PFSK-1 (cell line): ENCODE data around the gene FOXN3.

ENCODE experiments used
- POLR2AphosphoS5 ChIP-seq: IDR thresholded peaks from 2 replicates; pipeline ENCODE4 v1.6.1; 2012; ENCODE audit warnings: low read depth, mild to moderate bottlenecking, control low read depth, low read length, moderate library complexity
- TF ChIP-seq, protein P1 (sequence below), 2 experiments: IDR thresholded peaks; 2 replicates each; pipeline versions ENCODE4 v1.6.1 to v1.8.0; 2011 to 2012; ENCODE audit warnings: low read depth in 2 of 2, low read length in 2 of 2, control low read depth in 1 of 2, inconsistent platforms in 1 of 2, mild to moderate bottlenecking in 1 of 2, moderate library complexity in 1 of 2; ENCODE audit not compliant: insufficient read depth in 1 of 2

DNA sequence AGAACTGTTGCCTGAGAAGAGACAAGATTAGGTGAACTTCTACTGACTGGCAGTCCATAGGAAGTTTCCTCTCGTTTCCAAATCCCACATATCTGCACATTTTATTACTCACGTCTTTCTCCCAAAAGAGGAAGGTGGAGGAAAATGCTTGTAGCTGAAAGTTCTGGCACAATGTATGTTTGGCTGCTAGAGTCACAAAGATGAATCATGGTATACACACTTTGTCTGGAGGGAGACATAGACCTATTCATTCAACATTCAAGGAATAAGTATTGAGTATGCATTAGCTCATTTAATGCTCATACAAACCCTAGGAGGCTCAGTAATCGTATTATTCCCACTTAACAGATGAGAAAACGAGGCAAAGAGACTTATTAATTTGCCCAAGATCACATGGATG, 291.8 kb downstream of the FOXN3 start:
- no peak for TF ChIP-seq POLR2AphosphoS5
- TF ChIP-seq, protein P1, sequence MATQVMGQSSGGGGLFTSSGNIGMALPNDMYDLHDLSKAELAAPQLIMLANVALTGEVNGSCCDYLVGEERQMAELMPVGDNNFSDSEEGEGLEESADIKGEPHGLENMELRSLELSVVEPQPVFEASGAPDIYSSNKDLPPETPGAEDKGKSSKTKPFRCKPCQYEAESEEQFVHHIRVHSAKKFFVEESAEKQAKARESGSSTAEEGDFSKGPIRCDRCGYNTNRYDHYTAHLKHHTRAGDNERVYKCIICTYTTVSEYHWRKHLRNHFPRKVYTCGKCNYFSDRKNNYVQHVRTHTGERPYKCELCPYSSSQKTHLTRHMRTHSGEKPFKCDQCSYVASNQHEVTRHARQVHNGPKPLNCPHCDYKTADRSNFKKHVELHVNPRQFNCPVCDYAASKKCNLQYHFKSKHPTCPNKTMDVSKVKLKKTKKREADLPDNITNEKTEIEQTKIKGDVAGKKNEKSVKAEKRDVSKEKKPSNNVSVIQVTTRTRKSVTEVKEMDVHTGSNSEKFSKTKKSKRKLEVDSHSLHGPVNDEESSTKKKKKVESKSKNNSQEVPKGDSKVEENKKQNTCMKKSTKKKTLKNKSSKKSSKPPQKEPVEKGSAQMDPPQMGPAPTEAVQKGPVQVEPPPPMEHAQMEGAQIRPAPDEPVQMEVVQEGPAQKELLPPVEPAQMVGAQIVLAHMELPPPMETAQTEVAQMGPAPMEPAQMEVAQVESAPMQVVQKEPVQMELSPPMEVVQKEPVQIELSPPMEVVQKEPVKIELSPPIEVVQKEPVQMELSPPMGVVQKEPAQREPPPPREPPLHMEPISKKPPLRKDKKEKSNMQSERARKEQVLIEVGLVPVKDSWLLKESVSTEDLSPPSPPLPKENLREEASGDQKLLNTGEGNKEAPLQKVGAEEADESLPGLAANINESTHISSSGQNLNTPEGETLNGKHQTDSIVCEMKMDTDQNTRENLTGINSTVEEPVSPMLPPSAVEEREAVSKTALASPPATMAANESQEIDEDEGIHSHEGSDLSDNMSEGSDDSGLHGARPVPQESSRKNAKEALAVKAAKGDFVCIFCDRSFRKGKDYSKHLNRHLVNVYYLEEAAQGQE (IDR thresholded peaks at IDR 0.05; ENCODE audit: insufficient read depth in 1 of 2, low read depth in 2 of 2, low read length in 2 of 2), result no peak
